RWPE1 (cell line): ENCODE results near the gene CRACDL.
A peak's percentile ranks its signal among the peaks of the same experiment; 100 is the strongest.

ENCODE experiments used
- CTCF ChIA-PET: fragments of 350-600 bp; sonication (Branson Sonifier 250); formaldehyde crosslinking; extraction: SDS; loops from one replicate; lab custom pipeline; 2021; lab: Yijun Ruan, JAX
- POLR2A ChIA-PET: fragments of 400-600 bp; formaldehyde crosslinking; extraction: SDS; loops from one replicate; lab custom pipeline; 2020; ENCODE audit warnings: antibody characterized with exemption; ENCODE audit not compliant: low non-redundant PET; lab: Yijun Ruan, JAX
- DNase-seq: peaks from one replicate; pipeline ENCODE4 v3.0.0; 2012; ENCODE audit warnings: low spot score
- H3K27ac ChIP-seq: fragments of 450-650 bp; 2 replicates; pipeline ENCODE4 v1.5.1; 2017
- CTCF ChIP-seq: fragments of 450-650 bp; conservative IDR thresholded peaks from 2 replicates; pipeline ENCODE4 v1.5.1; 2017; ENCODE audit warnings: low read depth, mild to moderate bottlenecking

Gene CRACDL

DNA sequence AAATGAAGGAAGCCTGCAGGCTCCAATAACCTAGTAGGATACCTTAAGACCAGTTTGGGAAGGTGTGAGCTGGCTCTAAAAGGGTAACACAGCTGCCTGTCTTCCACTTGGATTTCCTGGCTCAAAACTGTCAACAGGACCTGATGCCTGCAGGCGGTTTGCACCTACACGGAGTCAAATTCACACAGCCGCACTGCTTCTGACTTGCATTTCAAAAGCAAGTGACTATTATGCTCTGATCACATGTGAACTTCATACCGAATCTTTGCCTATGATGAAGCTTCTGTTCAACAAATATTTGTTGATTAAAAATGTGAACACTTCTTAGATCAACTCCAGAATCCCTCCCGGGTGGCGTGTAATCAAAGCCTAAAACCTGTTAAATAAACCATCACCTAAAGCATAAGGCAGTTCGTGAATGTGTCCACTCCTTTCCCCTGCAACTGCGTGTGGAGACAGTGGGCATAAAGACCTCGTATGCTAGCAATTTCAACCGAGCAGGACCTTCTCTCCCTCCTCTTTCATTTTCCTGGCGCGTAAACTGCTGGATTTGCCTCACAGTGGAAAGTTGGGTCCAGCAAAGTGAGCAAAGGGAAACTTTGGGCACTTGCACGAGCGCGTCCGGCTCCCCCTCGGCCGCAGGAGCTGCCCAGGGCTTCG, 784 bp downstream of the CRACDL start:
- ChIA-PET CTCF (interaction anchor here (0.7 to 1.4 kb wide), 2 partner anchors 205 to 529 kb away, joined by 3 read pairs; no protein-coding TSS in a partner anchor), POLR2A (no interaction called here)
- no peak overlapping the region for H3K27ac ChIP-seq
- no peak for TF ChIP-seq CTCF
- DNase-seq, result no peak

GRCh38 chr2:98932778-98933343, 3.2 kb downstream of the CRACDL start:
- TF ChIP-seq CTCF, result no peak
- DNase-seq, result no peak
- ChIA-PET POLR2A (no interaction called here), CTCF (interaction anchor here (0.6 kb wide), 1 partner anchor 774 kb away, joined by 3 read pairs; no protein-coding TSS in a partner anchor)
- peak overlapping the region; percentile 15; the same call in 1 of the 2 replicates for H3K27ac ChIP-seq

DNA sequence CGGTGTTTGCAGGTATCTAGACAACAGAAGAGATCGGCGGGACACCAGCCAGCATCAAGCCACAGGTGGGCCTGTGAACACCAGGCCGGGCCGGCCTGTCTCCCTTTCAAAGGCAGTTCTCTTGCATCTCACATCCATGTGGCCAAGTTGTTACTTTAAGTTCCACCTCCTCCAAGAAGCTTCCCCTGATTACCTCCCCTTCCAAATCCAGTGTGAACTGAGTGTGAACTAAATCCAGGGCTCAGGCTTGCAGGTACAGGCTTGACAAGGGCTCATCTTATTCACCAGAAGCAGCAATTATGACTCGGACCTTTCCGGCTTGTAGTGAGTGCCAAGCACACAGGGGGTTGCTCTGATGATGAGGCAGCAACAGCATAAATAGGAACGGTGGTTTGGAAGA, 3.9 kb downstream of the CRACDL start:
- H3K27ac ChIP-seq, result peak overlapping the region; percentile 15; the same call in 1 of the 2 replicates
- CTCF ChIA-PET, result no interaction called here
- DNase-seq, result no peak
- TF ChIP-seq CTCF, result no peak
- POLR2A ChIA-PET, result no interaction called here

DNA sequence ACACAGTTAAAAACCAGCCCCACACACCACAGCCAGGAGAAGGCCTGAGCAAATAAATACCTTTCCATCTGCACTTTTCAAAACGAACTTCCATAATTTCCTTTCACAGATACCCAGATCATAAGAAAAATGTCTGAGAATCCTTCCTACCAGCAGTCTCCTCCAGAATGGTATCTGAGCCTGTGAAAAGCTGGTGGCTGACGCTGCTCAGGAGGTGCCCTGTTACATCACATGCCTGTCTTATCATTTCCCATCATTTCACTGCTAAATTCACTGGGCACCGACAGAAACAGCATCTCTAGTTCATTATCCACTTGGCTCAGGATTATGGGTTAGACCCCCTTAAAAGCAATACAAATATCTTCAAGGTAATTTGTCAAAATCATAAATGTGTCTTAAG, 4.4 kb downstream of the CRACDL start:
- ChIA-PET CTCF (interaction anchor here (0.6 kb wide), 1 partner anchor 39 kb away, joined by 3 read pairs; no protein-coding TSS in a partner anchor), POLR2A (no interaction called here)
- H3K27ac ChIP-seq, result no peak overlapping the region
- no peak for TF ChIP-seq CTCF
- no peak for DNase-seq

- no peak for TF ChIP-seq CTCF
- no peak overlapping the region for H3K27ac ChIP-seq
- ChIA-PET POLR2A (no interaction called here), CTCF (no interaction called here)
- DNase-seq, result no peak
These were observed 6.1 kb downstream of the CRACDL start for GRCh38 chr2:98929920-98930319.

DNA sequence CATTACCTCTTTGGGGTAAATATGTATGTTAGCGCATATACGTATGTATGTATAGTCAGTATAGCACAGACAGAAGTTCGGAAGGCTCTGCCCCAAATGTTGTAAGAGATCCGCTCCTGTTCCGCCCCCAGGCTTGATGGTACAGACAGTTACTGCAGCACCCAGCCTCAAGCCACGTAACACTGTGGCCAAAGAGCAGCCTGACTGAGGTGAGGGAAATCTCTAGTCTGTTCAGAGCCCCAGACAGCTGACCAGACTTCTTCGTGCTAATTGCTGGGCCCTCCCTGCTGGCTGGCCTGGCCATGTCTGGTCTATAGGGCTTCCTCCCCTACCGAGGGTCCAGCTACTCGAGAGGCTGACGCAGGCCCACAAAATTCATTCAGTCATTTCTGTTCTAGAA, 7.8 kb downstream of the CRACDL start:
- TF ChIP-seq CTCF, result no peak
- DNase-seq, result no peak
- no peak overlapping the region for H3K27ac ChIP-seq
- POLR2A ChIA-PET, result no interaction called here
- CTCF ChIA-PET, result no interaction called here
